ENCODE measurements around the gene UBE3A.

GRCh38 chr15:25402342-25402741, 36.5 kb downstream of the UBE3A start:
- TF ChIP-seq CTCF (IDR thresholded peaks at IDR 0.05 in 2 of 3, conservative IDR thresholded peaks at IDR 0.05 in 1 of 3; ENCODE audit: insufficient read depth in 2 of 3, low read depth in 1 of 3, low read length in 3 of 3): no peak
- no peak for TF ChIP-seq HNRNPL (IDR thresholded peaks at IDR 0.05; ENCODE audit: low read depth, low read length)
- TF ChIP-seq ERF (CRISPR knock-in tag; IDR thresholded peaks at IDR 0.05): no peak
